Retina (tissue), 1 donor: ENCODE data around the gene TPRN.

Experiments
- DNase-seq: peaks from one replicate; pipeline ENCODE4 v3.0.0-alpha.2; 2016

TPRN gene

GRCh38 chr9:137236238-137236935, 35.8 kb upstream of the TPRN start:
- DNase-seq, result peak; percentile 93

- DNase-seq, result no peak
Measured at GRCh38 chr9:137235424-137236237, 35.1 kb upstream of the TPRN start.

- DNase-seq, result no peak
Measured at GRCh38 chr9:137234758-137235423, 34.4 kb upstream of the TPRN start.

GRCh38 chr9:137234055-137234697, 33.6 kb upstream of the TPRN start:
- no peak for DNase-seq

- DNase-seq, result no peak
Measured at GRCh38 chr9:137233143-137233980, 32.8 kb upstream of the TPRN start.

GRCh38 chr9:137232510-137232909, 32.0 kb upstream of the TPRN start:
- no peak for DNase-seq

GRCh38 chr9:137232101-137232500, 31.6 kb upstream of the TPRN start:
- DNase-seq, result no peak

GRCh38 chr9:137231372-137232039, 31.0 kb upstream of the TPRN start:
- no peak for DNase-seq

GRCh38 chr9:137230705-137231371, 30.3 kb upstream of the TPRN start, which contains the start of gene SLC34A3:
Gene SLC34A3, plus strand, starts transcription at chr9:137230901. Its CDS starts 802 bp downstream, at chr9:137231703.
- DNase-seq, result no peak

GRCh38 chr9:137229903-137230704, 29.6 kb upstream of the TPRN start:
- DNase-seq, result no peak

GRCh38 chr9:137228968-137229896, 28.7 kb upstream of the TPRN start:
- no peak for DNase-seq

- no peak for DNase-seq
Measured at GRCh38 chr9:137228506-137228967, 28.0 kb upstream of the TPRN start.

GRCh38 chr9:137227853-137228505, 27.4 kb upstream of the TPRN start:
- no peak for DNase-seq

- DNase-seq, result peak; percentile 84
Measured at GRCh38 chr9:137227054-137227852, 26.7 kb upstream of the TPRN start, which contains the start of gene RNF224. Gene RNF224, plus strand, starts transcription at chr9:137227502. Its CDS starts 834 bp downstream, at chr9:137228336.

GRCh38 chr9:137226338-137227053, 26.0 kb upstream of the TPRN start:
- DNase-seq, result no peak

- no peak for DNase-seq
Measured at GRCh38 chr9:137225699-137226331, 25.3 kb upstream of the TPRN start.
